Activated T-cell treated with anti-CD3 and anti-CD28 coated beads, Interleukin-2, amount 50 U/mL, for 24 hours (primary cell): Measurements from ENCODE around the gene KCNQ5.
A peak's percentile ranks its signal among the peaks of the same experiment; 100 is the strongest.
"Not testable (repeated sequence)": the region's sequence is repeated elsewhere in the genome, so short reads cannot be mapped to it uniquely, and the experiment has no call there.

Experiments used
- DNase-seq: peaks from one replicate; pipeline ENCODE4 v3.0.0-alpha.2; 2020
- H3K27ac Mint-ChIP-seq: 2 replicates; pipeline ENCODE4 v1.8.0; 2020; ENCODE audit warnings: mild to moderate bottlenecking, mixed read lengths
- H3K27me3 Mint-ChIP-seq: 2 replicates; pipeline ENCODE4 v1.8.0; 2020; ENCODE audit warnings: mixed read lengths
- H3K36me3 Mint-ChIP-seq: 2 replicates; pipeline ENCODE4 v1.8.0; 2020; ENCODE audit warnings: low read depth, mixed read lengths
- H3K4me1 Mint-ChIP-seq: 2 replicates; pipeline ENCODE4 v1.8.0; 2020; ENCODE audit warnings: low read depth, mixed read lengths
- H3K4me3 Mint-ChIP-seq: 2 replicates; pipeline ENCODE4 v1.8.0; 2020; ENCODE audit warnings: mild to moderate bottlenecking, moderate library complexity, mixed read lengths
- H3K9me3 Mint-ChIP-seq: 2 replicates; pipeline ENCODE4 v1.8.0; 2020; ENCODE audit warnings: mixed read lengths

The KCNQ5 gene

GRCh38 chr6:72621291-72622093 is at the start of gene KCNQ5:
Gene KCNQ5, plus strand, starts transcription at chr6:72622064.
- Mint-ChIP-seq H3K9me3 (no peaks in the 10 kb centered on the region), H3K36me3 (peaks cover 6% of the 10 kb centered on the region), H3K4me3 (peak within 1 kb of the TSS; percentile 90), H3K4me1 (peaks cover 73% of the 10 kb centered on the region), H3K27me3 (peaks cover 3% of the 10 kb centered on the region), H3K27ac (peak within 1 kb of the TSS; percentile 98)
- DNase-seq: no peak

GRCh38 chr6:72579865-72580264 is 42.0 kb upstream of the KCNQ5 start:
- no peak overlapping the region for H3K4me3 Mint-ChIP-seq
- peaks cover 2% of the 10 kb centered on the region for H3K9me3 Mint-ChIP-seq
- no peak overlapping the region for H3K27ac Mint-ChIP-seq
- DNase-seq: no peak
- H3K4me1 Mint-ChIP-seq: peaks cover 3% of the 10 kb centered on the region
- no peaks in the 10 kb centered on the region for H3K36me3 Mint-ChIP-seq
- H3K27me3 Mint-ChIP-seq: no peaks in the 10 kb centered on the region

- H3K9me3 Mint-ChIP-seq: peaks cover 2% of the 10 kb centered on the region
- no peak overlapping the region for H3K27ac Mint-ChIP-seq
- DNase-seq: no peak
Measured at GRCh38 chr6:72580281-72580940, 41.5 kb upstream of the KCNQ5 start.

DNA sequence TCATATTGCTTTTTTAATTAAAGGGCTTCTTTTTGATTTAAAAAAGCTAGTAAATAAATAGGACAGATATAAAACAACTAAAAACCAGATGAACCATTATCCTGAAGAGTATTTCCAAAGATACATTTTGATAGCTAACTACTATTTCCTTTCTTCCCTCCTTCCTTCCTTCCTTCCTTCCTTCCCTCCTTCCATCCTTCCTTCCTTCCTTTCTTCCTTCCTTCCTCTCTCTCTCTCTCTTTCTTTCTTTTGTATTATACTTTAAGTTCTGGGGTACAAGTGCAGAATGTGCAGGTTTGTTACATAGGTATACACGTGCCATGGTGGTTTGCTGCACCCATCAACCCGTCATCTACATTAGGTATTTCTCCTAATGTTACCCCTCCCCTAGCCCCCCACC is 40.9 kb upstream of the KCNQ5 start:
- H3K36me3 Mint-ChIP-seq, H3K4me1 Mint-ChIP-seq, H3K27ac Mint-ChIP-seq, H3K9me3 Mint-ChIP-seq, H3K4me3 Mint-ChIP-seq, H3K27me3 Mint-ChIP-seq, DNase-seq: not testable (repeated sequence)

More at GRCh38 chr6:72580281-72580940, 41.5 kb upstream of the KCNQ5 start:
- no peak overlapping the region for H3K4me3 Mint-ChIP-seq
- H3K4me1 Mint-ChIP-seq: peaks cover 3% of the 10 kb centered on the region
- H3K36me3 Mint-ChIP-seq: no peaks in the 10 kb centered on the region
- no peaks in the 10 kb centered on the region for H3K27me3 Mint-ChIP-seq

DNA sequence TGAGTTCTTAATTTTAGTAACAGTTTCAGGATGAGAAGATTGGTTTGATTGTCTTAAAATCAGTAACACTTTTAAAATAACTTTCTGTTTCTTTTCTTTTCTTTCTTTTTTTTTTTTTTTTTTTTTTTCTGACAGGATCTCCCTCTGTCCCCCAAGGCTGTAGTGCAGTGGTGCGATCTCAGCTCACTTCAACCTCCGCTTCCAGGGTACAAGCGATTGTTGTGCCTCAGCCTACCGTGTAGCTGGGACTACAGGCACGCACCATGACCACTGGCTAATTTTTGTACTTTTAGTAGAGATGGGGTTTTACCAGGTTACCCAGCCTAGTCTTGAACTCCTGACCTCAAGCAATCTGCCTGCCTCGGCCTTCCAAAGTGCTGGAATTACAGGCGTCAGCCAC is 33.7 kb upstream of the KCNQ5 start:
- Mint-ChIP-seq H3K4me1 (peaks cover 11% of the 10 kb centered on the region), H3K4me3 (no peak overlapping the region), H3K36me3 (no peaks in the 10 kb centered on the region), H3K27me3 (no peaks in the 10 kb centered on the region), H3K9me3 (no peaks in the 10 kb centered on the region), H3K27ac (no peak overlapping the region)
- no peak for DNase-seq

DNA sequence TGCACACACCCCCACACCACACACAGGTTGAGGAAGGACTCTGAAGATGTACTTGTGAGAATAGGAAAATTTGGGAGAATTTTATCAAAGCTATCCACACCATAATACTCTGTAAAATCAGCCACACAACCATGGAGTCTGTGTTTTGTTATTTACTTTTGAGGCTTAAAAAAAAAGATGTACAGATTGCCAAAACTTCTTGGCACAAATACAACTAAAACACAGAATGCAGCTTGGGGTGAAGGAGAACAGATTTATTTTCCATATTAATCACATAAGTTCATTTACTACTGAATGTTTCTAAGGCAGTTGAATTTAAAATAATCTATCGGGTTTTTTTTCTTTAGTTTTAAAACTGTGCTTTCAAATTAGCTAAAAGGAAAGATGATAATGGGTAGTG is 32.8 kb upstream of the KCNQ5 start:
- Mint-ChIP-seq H3K4me1 (peaks cover 11% of the 10 kb centered on the region), H3K9me3 (no peaks in the 10 kb centered on the region), H3K4me3 (no peak overlapping the region), H3K27me3 (no peaks in the 10 kb centered on the region), H3K36me3 (no peaks in the 10 kb centered on the region), H3K27ac (no peak overlapping the region)
- DNase-seq: no peak

GRCh38 chr6:72595812-72596211 is 26.1 kb upstream of the KCNQ5 start:
- no peak overlapping the region for H3K27ac Mint-ChIP-seq
- H3K4me1 Mint-ChIP-seq: peaks cover 6% of the 10 kb centered on the region
- no peak for DNase-seq
- no peaks in the 10 kb centered on the region for H3K36me3 Mint-ChIP-seq
- no peaks in the 10 kb centered on the region for H3K9me3 Mint-ChIP-seq
- H3K4me3 Mint-ChIP-seq: no peak overlapping the region
- H3K27me3 Mint-ChIP-seq: peaks cover 11% of the 10 kb centered on the region

GRCh38 chr6:72616406-72617015 is 5.4 kb upstream of the KCNQ5 start:
- Mint-ChIP-seq H3K4me1 (peaks cover 50% of the 10 kb centered on the region), H3K4me3 (no peak overlapping the region)
- no peak for DNase-seq

GRCh38 chr6:72617721-72618120 is 4.1 kb upstream of the KCNQ5 start:
- Mint-ChIP-seq H3K27ac (no peak overlapping the region), H3K4me3 (no peak overlapping the region), H3K27me3 (peaks cover 3% of the 10 kb centered on the region), H3K9me3 (no peaks in the 10 kb centered on the region), H3K36me3 (peaks cover 2% of the 10 kb centered on the region), H3K4me1 (peaks cover 53% of the 10 kb centered on the region)
- no peak for DNase-seq

More at GRCh38 chr6:72616406-72617015, 5.4 kb upstream of the KCNQ5 start:
- Mint-ChIP-seq H3K27ac (no peak overlapping the region), H3K27me3 (peaks cover 3% of the 10 kb centered on the region), H3K9me3 (no peaks in the 10 kb centered on the region), H3K36me3 (no peaks in the 10 kb centered on the region)

GRCh38 chr6:72619883-72620696 is 1.8 kb upstream of the KCNQ5 start:
- Mint-ChIP-seq H3K27me3 (peaks cover 3% of the 10 kb centered on the region), H3K27ac (peak overlapping the region; percentile 94), H3K4me1 (peaks cover 64% of the 10 kb centered on the region), H3K9me3 (no peaks in the 10 kb centered on the region), H3K4me3 (peak overlapping the region; percentile 78), H3K36me3 (peaks cover 6% of the 10 kb centered on the region)
- DNase-seq: peak; percentile 84

GRCh38 chr6:72620871-72621290 is 983 bp upstream of the KCNQ5 start:
- H3K27ac Mint-ChIP-seq: peak overlapping the region; percentile 94
- H3K4me3 Mint-ChIP-seq: peak overlapping the region; percentile 78
- DNase-seq: peak; percentile 56
- H3K27me3 Mint-ChIP-seq: peaks cover 3% of the 10 kb centered on the region
- peaks cover 6% of the 10 kb centered on the region for H3K36me3 Mint-ChIP-seq
- H3K4me1 Mint-ChIP-seq: peaks cover 71% of the 10 kb centered on the region
- H3K9me3 Mint-ChIP-seq: no peaks in the 10 kb centered on the region

GRCh38 chr6:72622094-72622940 is 453 bp downstream of the KCNQ5 start:
- Mint-ChIP-seq H3K36me3 (peaks cover 6% of the 10 kb centered on the region), H3K4me3 (peak overlapping the region; percentile 90), H3K9me3 (no peaks in the 10 kb centered on the region), H3K27ac (peak overlapping the region; percentile 98), H3K27me3 (peaks cover 3% of the 10 kb centered on the region), H3K4me1 (peaks cover 77% of the 10 kb centered on the region)
- DNase-seq: peak; percentile 80

DNA sequence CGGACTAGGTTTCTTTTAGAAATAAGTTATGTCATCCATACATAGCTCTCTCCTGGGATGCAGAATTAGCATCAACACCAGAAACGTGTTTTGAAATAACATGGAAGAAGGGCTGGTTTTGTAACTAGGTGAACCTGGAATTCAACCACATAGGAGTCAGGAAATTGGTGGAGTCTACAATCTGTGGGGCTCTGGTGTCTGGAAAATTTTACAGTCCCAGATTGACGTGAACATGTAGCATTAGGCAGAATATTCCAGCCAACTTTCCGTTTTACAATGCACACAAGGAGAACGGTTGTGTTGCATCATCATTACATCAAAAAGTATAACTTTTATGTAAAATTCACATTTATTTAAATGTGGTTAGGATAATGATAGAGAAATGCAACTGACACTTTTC is 1.9 kb downstream of the KCNQ5 start:
- H3K27ac Mint-ChIP-seq: no peak overlapping the region

More for the DNA sequence above, 1.9 kb downstream of the KCNQ5 start:
- Mint-ChIP-seq H3K4me1 (peaks cover 71% of the 10 kb centered on the region), H3K27me3 (peaks cover 3% of the 10 kb centered on the region), H3K36me3 (peaks cover 15% of the 10 kb centered on the region), H3K9me3 (no peaks in the 10 kb centered on the region), H3K4me3 (peak overlapping the region; percentile 90)
- DNase-seq: no peak
